GM19324 (cell line): Measurements from ENCODE around the gene ZNF827.

ENCODE experiments used
- ATAC-seq: cut with Tn5 transposase; IDR thresholded peaks from one replicate; pipeline ENCODE4 v1.9.1; 2021; ENCODE audit warnings: mild to moderate bottlenecking, moderate library complexity; ENCODE audit not compliant: unreplicated experiment, low FRiP score

Gene ZNF827

DNA sequence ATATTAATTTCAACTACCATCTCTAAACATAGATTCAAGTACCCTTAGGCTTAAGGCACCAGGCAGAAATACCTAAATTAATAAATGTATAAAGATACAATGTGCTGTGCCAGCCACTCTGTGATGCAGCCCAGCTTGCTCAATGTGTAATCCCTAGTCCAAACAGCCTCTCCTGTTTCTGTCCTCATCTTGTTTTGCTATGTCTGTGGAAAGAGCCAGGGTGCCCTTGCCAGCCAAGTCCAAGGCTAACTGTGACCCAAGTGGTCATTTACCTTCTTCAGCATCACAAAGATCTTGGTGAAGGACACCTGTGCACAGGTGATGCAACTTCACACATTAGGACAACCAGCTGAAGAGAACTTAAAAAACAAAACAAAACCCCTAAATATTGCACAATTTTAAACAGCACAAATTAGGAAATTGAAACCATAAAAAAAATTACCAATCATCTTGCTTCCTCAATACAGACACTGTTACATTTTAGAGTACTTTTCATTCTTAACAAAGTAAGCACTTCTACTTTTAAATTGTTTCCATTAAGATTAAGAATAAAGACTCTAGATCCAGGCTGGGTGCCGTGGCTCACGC lies 169.1 kb downstream of the ZNF827 start:
- ATAC-seq: no peak

- no peak for ATAC-seq
Observed at GRCh38 chr4:145766273-145766672, 172.3 kb downstream of the ZNF827 start.

GRCh38 chr4:145763399-145763798 lies 175.2 kb downstream of the ZNF827 start:
- ATAC-seq: no peak

DNA sequence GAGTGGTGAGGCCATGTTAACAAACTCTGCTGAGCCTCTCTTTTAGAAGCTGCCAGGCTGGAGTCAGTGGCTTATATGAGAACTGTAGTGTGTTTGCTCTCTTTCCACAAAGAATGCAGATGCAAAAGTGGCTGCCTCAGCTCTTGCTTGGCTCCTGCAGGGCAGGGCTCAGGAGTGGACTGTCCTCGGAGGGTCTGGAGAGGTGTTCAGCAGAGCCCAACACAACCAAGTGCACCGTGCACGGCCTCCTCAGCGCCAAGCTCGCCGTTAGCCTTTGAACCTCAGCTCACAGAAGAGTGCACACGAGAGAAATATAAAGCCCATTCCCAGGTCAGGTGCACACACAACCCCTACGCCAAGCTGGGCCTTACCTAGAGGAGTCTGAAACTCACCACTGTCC lies 175.9 kb downstream of the ZNF827 start:
- no peak for ATAC-seq

- no peak for ATAC-seq
Observed at GRCh38 chr4:145760961-145761929, 177.4 kb downstream of the ZNF827 start.

GRCh38 chr4:145760176-145760575 lies 178.4 kb downstream of the ZNF827 start:
- no peak for ATAC-seq

GRCh38 chr4:145757188-145757587 lies 181.4 kb downstream of the ZNF827 start:
- no peak for ATAC-seq

- no peak for ATAC-seq
Observed at GRCh38 chr4:145756244-145756643, 182.4 kb downstream of the ZNF827 start.

DNA sequence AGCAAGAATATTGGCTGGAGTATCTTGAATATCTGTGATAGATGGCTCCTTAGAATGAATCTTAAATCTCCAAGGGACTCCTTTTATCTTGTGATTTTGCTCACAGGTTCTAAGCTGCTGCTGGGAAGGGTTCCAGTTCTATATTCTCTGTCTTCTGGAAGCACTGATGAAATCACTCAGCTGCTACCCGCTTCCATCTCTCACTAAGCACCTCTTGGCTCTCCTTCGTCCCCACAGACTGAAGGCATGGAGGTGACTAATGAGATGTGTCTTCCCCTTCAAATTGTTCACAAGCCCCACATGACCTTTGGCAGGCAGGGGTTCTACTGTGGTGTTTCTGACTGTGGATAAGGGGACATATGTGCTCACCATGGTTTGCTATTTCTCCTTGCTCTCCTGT lies 182.8 kb downstream of the ZNF827 start:
- ATAC-seq: no peak

DNA sequence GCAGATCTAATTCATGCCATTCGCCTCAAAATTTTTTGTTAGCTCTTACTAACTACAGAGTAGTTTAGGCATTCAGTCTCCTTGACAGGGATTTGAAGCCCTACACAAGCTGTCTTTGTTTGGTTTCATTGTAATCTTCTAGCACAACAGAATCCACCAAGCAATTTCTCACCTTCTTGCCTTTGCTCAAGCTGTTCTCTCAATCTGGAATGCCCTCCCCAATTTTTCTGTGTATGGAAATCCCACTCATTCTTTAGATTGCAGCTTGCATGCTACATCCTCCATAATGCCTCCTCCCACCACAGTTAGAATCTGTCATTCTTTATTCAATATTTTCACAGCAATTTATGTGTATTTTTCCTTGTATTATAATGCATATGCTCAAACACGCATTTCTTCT lies 195.0 kb downstream of the ZNF827 start:
- ATAC-seq: no peak

DNA sequence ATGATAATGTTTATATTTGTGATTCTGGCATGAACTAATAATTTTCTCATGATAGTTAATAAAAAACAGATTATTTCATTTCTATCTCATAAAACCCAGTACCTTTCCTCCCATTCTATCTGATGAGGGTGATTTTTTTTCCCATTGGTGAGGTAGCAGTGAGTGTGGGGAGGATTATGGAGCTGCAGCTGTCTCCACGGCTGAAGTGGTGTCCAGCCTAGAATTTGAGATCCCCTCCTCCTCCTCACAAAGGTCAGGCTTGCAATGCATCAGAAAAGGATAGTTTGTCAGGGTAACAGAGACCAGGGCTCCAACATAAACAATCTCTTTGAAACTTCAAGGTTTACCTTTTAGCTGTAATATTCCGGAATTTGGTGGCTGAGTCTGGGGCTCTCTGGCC lies 197.8 kb downstream of the ZNF827 start:
- no peak for ATAC-seq

DNA sequence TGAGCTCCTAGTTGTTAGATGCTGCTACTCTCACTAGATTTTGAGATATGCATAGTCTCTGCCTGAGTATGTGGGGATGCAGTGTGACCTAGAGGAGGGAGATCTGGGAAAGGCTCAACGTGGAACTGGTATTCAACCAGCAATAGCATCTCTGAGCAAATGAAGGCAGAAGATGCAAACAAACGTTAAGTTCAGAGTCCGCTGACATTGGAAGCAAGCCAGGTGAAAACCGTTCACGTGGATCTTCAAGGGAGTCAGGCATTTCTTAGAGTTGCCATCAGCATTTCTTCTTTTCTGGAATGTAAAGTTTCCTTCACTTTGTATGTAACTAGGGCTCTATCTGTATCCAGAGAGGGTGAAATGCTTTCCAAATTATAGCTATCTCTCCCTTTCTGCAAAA lies 198.8 kb downstream of the ZNF827 start:
- ATAC-seq: no peak

GRCh38 chr4:145736241-145736831 lies 202.3 kb downstream of the ZNF827 start:
- no peak for ATAC-seq

DNA sequence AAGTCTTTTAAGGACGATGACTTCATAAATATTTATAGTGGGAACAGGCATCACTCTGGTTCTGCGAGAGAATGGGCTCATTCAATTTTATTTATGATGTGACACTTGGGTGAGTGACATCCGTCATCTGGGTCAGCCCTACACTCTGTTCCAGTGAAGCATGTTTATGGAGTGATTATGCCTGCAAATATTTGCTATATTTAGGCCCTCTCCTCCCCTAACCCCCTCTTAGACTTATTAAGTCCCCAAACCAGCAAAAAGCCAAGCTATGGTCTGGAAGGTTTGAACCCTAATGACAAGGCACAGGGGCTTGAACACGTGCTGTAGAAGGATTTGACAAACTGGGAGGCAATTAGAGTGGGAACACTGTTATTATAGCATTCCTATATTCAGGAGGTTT lies 202.8 kb downstream of the ZNF827 start:
- ATAC-seq: no peak

- no peak for ATAC-seq
Observed at GRCh38 chr4:145735347-145735675, 203.3 kb downstream of the ZNF827 start.

DNA sequence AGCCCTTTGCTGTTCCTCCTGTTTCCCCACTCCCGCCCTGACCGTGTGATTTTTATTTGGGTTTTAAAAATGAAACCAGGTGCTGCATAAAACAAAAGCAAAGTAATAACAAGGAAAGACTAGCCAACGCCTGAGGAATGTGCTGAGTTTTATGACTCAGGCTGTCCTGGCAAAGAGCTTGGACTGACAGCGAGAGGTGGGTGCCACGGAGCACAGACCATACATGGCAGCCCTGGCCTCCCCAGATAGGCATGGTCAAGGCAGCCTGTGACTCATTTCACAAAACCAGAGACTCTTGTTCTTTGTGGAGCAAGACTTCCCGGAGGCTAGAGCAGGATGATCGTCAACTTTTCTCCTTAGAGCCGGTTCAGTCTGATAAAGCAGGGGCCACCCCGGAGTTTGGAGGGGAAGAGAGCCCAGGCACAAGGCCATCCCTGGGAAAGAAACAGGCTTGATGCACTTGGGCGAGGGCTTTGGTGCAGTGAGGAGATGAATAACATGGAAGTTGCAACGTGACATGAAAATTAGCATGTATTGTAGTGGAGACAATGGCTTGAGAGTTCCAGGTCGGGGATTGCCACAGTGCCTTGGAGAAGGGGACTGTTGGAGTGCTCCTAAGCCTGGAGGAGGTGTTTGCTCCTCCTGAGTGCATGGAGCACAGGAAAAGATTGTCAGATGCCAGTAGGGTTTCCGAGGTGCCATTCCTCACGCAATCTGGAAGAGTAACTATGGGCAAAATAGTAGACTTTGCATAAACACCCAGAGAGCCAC lies 203.9 kb downstream of the ZNF827 start:
- ATAC-seq: no peak

GRCh38 chr4:145734031-145734430 lies 204.6 kb downstream of the ZNF827 start:
- ATAC-seq: no peak

DNA sequence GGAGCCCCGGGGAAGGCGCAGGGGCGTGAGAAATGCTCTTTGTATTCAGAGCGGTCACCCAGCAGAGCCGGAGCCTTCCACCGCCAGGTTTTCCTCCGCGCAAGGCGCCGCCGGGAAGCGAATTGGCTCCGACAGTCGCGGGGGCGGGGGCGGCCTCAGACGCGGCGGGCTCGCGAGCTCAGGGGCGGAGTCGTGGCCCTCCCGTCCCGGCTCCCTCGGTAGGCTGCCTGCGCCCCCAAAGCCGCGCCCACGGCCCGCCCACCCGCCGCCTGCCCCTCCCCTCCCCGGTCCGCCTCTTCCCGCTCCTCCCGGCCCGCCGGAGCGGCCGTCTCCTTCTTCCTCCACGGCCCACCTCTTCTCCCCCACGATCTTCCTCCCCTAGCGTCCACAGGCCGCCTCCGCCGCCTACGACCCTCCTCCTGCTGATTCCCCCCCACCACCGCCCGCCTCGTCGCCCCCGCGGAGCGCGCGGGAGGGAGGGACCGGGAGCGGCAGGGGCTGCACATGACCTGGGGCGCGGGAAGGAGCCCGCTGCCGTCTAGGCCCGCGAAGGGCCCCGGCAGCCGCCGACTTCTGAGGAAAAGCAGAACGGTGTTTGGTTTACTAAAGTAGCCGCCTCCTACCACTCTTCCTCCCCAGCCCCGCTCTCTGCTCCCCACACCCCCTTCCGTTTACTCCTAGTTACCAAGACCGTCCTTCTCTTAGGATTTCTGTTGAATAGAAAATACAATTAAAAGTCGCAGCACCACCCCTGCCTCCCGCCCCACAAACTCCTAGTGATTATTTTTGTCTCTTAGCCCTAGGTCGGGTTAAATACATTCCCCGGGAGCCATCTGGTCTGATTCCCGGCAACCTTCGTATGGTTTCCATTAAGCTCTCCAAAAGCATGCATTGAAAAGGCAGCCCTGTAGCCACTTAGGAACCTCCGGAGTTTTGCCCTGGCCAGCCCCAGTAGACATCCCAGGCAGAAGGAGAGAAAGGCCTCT lies 205.4 kb downstream of the ZNF827 start:
- ATAC-seq: peak; percentile 97

- ATAC-seq: no peak
Observed at GRCh38 chr4:145732001-145732815, 206.4 kb downstream of the ZNF827 start.
